Stimulated activated memory B cell treated with anti-CD40 and anti-IgM and Interleukin-4, amounts not matched to agents 10 μg/mL and 1 μg/mL and 100 μg/mL, for 72 hours (primary cell): Measurements from ENCODE around the gene C19orf85.
A peak's percentile ranks its signal among the peaks of the same experiment; 100 is the strongest.

Source experiments
- ATAC-seq: fragments of 150-1000 bp; cut with Tn5 transposase; 2 replicates; pipeline ENCODE4 v1.10.0; 2021
- H3K27ac Mint-ChIP-seq: one replicate; pipeline ENCODE4 v1.8.0; 2022; ENCODE audit warnings: mild to moderate bottlenecking, mixed read lengths
- H3K27me3 Mint-ChIP-seq: one replicate; pipeline ENCODE4 v1.8.0; 2022; ENCODE audit warnings: mixed read lengths
- H3K36me3 Mint-ChIP-seq: one replicate; pipeline ENCODE4 v1.8.0; 2022; ENCODE audit warnings: mixed read lengths
- H3K4me1 Mint-ChIP-seq: one replicate; pipeline ENCODE4 v1.8.0; 2022; ENCODE audit warnings: mixed read lengths
- H3K4me3 Mint-ChIP-seq: one replicate; pipeline ENCODE4 v1.8.0; 2022; ENCODE audit warnings: mild to moderate bottlenecking, moderate library complexity, mixed read lengths
- H3K9me3 Mint-ChIP-seq: one replicate; pipeline ENCODE4 v1.8.0; 2022; ENCODE audit warnings: mixed read lengths

The C19orf85 gene

DNA sequence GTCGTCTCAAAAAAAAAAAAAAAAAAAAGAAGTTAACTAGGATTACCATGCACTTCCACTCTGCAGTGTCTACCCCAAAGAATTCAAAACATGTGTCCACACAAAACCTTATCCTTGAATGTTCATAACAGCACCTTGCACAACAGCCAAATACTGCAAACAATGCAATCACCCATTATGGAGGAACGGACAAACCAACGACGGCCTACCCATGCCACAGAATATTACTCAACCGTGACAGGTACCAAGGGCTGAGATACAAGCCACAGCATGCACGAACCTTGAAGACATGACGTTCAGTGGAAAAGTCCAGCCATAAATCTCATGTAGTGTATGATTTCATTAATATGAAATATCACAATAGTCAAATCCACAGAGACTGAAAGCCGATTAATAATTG lies 18.5 kb downstream of the C19orf85 start:
- Mint-ChIP-seq H3K4me3 (no peak overlapping the region), H3K9me3 (no peaks in the 10 kb centered on the region), H3K27me3 (peaks cover 41% of the 10 kb centered on the region), H3K4me1 (peaks cover 14% of the 10 kb centered on the region), H3K27ac (no peak overlapping the region), H3K36me3 (no peaks in the 10 kb centered on the region)
- ATAC-seq, result no peak

DNA sequence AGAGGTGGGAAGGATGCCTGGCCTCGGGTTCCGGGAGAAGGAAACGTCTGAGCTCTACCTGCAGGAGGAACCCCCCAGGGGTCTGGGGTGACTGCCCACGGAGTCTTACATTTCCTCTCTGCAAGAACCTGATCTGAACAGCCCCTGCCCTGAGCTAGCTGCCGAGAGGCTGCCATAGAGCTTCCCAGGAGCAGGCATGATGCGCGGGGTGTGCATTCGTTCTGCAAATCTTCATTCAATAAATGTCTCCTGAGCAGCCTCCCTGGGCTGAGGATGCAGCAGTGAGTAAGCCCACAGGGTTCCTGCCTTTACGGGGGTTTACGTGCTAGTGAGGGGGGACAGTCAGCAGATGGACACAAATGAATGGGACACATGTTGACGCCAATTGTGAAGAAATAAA lies 19.9 kb downstream of the C19orf85 start:
- no peak for ATAC-seq
- no peak overlapping the region for H3K4me3 Mint-ChIP-seq
- H3K27me3 Mint-ChIP-seq, result peaks cover 55% of the 10 kb centered on the region
- H3K27ac Mint-ChIP-seq, result no peak overlapping the region
- H3K36me3 Mint-ChIP-seq, result no peaks in the 10 kb centered on the region
- H3K4me1 Mint-ChIP-seq, result peaks cover 24% of the 10 kb centered on the region
- H3K9me3 Mint-ChIP-seq, result no peaks in the 10 kb centered on the region

DNA sequence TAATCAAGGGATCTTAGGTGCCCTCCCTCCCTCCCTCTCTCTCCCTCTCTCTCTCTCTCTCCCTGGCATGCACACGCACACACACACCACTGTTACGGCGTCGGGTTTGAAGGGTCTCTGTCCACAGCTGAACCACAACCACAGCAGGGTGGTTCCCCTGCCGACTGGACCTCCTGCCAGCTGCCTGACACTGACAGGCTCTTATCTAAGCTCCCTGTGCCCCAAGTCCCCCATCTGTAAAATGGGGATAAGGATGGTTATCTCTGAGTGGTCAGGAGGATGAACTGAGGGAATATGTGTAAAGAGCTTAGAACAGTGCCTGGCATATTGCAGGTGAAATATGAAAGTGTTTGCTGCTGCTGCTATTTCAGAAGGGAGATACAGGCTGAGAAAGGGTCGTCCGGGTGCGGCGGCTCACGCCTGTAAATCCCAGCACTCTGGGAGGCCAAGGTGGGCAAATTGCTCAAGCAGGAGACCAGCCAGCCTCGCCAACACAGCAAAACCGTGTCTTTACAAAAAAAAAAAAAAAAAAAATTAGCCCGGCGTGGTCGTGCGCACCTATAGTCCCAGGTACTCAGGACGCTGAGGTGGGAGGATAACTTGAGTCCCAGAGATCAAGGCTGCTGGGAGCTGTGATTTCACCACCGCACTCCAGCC lies 20.6 kb downstream of the C19orf85 start:
- Mint-ChIP-seq H3K4me3 (no peak overlapping the region), H3K36me3 (peaks cover 5% of the 10 kb centered on the region), H3K4me1 (peaks cover 31% of the 10 kb centered on the region), H3K27me3 (peaks cover 62% of the 10 kb centered on the region), H3K9me3 (no peaks in the 10 kb centered on the region), H3K27ac (no peak overlapping the region)
- ATAC-seq, result no peak

DNA sequence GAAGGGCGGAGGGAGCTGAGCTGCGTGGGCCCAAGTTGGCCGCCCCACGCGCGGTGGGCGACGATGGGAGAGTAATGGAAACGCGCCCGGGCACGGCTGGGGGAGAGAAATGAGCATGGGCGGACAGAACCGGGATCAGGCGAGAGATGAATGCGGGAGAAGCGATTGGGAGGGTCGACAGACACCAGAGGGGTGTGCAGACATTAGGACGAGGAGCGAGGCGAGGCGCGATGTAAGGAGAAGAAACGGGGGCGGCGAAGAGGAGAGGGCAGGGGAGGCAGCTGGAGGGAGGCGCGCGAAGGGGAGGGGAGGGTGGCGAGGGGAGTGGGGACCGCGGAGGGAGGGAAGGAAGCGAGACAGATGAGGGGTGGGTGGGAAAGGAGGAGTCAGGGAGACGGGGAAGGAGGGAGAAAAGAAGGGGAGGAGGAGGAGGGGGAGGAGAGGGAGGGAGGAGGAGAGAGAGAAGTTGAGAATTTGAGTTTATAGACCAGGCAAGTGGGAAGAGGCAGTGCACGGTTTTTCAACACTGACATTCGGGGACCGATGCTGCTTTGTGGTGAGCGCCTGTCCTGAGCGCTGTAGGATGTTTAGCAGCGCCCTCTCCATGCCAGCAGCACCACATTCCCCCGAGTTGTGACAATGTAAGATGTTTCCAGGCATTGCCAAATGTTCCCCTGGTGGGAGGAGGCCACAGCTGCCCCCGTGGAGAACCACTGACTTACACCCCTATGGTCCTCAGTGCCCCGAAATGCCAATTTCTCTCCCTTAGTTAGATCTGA lies 21.3 kb downstream of the C19orf85 start, which contains the start of gene SHISA7:
Gene SHISA7, minus strand, starts transcription at position 256 of the 779 bp plus-strand sequence. CDS start 437 bp downstream, outside the sequence.
- H3K4me3 Mint-ChIP-seq, result peak within 1 kb of the TSS; percentile 34
- peaks cover 5% of the 10 kb centered on the region for H3K36me3 Mint-ChIP-seq
- peaks cover 32% of the 10 kb centered on the region for H3K4me1 Mint-ChIP-seq
- H3K9me3 Mint-ChIP-seq, result no peaks in the 10 kb centered on the region
- ATAC-seq, result no peak
- H3K27me3 Mint-ChIP-seq, result peaks cover 70% of the 10 kb centered on the region
- H3K27ac Mint-ChIP-seq, result no peak within 1 kb of the TSS

DNA sequence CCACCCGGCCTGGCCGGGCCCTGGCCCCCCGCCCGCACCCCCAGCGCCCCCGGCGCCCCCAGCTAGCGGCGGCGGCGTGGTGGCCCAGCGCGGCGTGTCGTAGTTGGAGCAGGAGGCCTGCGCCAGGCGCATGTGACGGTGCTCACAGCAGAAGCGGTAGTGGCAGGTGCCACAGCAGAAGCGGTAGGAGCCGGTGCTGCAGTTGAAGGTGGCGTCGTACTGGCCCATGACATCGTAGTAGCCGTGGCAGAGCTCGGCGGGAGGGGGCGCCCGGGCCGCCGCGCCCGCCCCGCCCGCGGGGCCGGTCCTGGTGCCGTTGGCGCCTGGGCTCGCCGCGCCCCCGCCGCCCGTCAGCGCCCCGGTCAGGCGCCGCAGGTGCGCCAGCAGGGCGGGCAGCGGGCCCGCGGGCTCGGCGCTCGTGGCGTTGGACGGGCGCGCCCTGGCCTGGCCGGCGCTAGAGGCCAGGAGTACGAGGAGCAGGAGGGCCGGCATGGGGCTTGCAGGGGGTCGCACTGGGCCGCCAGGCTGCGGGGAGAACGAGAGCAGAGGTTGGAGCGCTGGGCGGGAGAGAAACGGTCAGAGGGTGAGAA lies 22.1 kb downstream of the C19orf85 start:
- Mint-ChIP-seq H3K9me3 (no peaks in the 10 kb centered on the region), H3K27me3 (peaks cover 77% of the 10 kb centered on the region), H3K4me1 (peaks cover 32% of the 10 kb centered on the region), H3K27ac (no peak overlapping the region), H3K36me3 (peaks cover 5% of the 10 kb centered on the region), H3K4me3 (peak overlapping the region; percentile 34)
- ATAC-seq, result no peak

DNA sequence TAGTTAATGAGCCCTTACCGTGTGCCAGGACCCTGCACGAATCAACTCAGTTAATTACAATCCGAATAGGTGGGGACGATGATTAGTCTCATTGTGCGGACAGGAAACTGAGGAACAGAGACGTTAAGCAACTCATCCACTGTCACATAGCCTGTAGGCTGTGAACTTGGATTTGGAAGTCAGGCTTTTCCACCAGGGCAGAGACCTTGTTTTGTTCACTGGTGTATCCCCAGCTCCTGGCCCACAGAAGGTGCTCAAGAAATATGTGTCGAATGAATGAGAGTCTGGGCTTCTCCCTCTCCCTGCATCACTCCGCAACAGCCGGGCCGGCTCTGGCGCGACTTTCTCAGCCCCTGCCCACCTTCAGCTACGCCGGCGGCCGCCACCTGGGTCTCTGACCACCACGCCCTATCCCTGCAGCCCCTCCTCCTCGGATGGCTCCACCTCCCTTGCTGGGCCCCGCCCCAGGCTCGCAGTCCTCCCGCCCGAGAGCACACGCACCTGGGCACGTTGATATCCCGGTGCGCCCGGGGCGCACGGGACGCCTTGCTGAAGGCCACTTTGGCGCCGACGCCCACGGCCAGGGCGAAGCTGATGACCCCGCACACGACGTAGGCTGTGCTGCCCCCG lies 22.7 kb downstream of the C19orf85 start:
- H3K4me1 Mint-ChIP-seq, result peaks cover 32% of the 10 kb centered on the region
- H3K36me3 Mint-ChIP-seq, result peaks cover 5% of the 10 kb centered on the region
- no peak for ATAC-seq
- peak overlapping the region; percentile 45 for H3K4me3 Mint-ChIP-seq
- H3K9me3 Mint-ChIP-seq, result no peaks in the 10 kb centered on the region
- no peak overlapping the region for H3K27ac Mint-ChIP-seq
- H3K27me3 Mint-ChIP-seq, result peaks cover 84% of the 10 kb centered on the region

DNA sequence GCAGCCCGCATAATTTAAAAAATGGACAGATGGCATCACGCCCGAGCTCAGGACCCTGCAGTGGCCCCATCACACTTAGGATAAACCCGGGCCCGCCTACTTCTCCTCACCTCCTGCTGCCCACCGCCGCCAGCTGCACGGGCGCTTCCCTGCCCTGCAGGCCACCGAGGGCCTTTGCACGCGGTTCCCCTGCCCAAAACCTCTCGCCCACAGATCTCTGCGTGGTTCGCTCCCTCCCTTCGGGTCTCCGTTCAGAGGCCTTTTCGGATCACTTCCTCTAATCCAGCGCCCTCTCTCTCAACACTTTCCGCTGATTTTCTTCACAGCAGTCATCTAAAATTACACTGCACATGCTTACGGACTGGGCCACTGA lies 23.2 kb downstream of the C19orf85 start:
- ATAC-seq, result peak; percentile 56

DNA sequence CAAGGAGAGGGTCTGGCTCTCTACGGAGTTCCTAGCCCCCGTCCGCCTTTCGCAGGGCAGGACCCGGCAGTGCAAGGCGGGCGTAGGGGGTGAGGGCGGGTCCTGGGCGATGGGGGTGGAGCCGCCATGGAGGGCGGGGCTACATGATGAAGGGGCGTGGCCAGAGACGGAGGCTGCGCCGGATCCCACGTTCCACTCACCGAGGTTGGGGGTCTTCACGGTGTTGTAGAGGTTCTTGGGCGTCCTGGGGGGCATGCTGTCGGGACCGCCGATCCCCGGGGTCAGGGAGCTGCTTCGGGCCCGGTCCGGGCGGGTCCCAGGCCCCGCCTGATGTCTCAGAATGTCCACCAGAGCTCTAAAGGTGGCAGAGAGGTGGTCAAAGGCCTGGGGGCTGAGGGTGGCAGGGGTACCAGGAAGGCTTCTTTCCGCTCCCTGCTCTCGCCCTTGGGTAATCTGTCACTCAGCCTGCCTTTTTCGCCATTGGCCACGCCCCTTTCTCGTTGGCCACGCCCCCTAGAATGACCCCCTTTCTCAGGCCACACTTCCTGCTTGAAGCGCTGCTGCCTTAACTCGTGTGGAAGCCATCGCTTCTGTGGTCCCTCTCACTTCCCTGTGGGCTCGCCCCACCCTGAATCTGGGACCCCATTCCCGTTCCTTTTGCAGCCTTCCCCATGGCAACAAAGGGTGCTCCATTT lies 24.0 kb downstream of the C19orf85 start:
- Mint-ChIP-seq H3K9me3 (no peaks in the 10 kb centered on the region), H3K27me3 (peaks cover 90% of the 10 kb centered on the region), H3K27ac (no peak overlapping the region), H3K4me3 (peak overlapping the region; percentile 2), H3K36me3 (peaks cover 5% of the 10 kb centered on the region), H3K4me1 (peaks cover 32% of the 10 kb centered on the region)
- no peak for ATAC-seq

More for the DNA sequence above, 23.2 kb downstream of the C19orf85 start:
- H3K4me1 Mint-ChIP-seq, result peaks cover 32% of the 10 kb centered on the region
- H3K27ac Mint-ChIP-seq, result no peak overlapping the region
- H3K9me3 Mint-ChIP-seq, result no peaks in the 10 kb centered on the region
- H3K36me3 Mint-ChIP-seq, result peaks cover 5% of the 10 kb centered on the region
- peak overlapping the region; percentile 45 for H3K4me3 Mint-ChIP-seq
- H3K27me3 Mint-ChIP-seq, result peaks cover 89% of the 10 kb centered on the region

DNA sequence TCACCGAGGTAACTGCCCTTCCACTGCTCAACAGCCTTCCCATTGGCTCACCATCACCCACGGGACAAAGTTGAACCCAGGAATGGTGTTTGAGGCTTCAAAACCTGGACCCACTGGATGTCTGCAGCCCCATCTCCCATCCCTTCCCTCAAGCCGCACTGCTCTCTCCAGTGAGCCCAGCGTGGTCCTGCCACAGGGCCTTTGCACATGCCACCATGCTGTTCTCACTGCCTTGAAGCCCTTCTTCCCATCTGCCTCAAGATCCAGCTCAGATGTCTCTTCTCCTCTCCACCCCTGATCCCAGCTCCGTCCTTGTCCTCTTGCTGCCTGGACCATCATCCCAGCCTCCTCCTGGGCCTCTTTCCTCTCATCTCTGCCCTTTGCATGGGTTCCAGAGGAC lies 25.5 kb downstream of the C19orf85 start:
- peaks cover 5% of the 10 kb centered on the region for H3K36me3 Mint-ChIP-seq
- H3K27ac Mint-ChIP-seq, result no peak overlapping the region
- peaks cover 78% of the 10 kb centered on the region for H3K27me3 Mint-ChIP-seq
- no peak overlapping the region for H3K4me3 Mint-ChIP-seq
- H3K4me1 Mint-ChIP-seq, result peaks cover 32% of the 10 kb centered on the region
- H3K9me3 Mint-ChIP-seq, result no peaks in the 10 kb centered on the region
- no peak for ATAC-seq

DNA sequence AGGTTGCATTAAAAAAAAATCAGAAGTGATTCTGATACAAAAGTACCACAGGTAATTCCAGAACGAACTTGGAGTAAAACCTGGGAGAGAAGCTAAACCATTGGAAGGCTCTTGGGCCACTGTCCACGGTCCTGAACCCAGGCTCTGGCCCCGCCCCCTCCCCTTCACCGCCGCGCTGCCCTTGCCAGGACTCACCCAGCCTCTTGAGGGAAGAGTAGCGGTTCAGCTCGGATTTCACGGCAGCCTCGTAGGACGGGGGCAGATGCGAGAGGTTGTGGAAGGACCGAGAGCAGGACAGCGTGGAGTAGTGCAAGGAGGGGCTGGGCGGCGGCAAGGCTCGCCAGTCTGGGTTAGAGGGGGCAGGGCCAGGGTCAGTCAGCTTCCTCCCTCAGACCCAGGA lies 27.1 kb downstream of the C19orf85 start:
- Mint-ChIP-seq H3K9me3 (no peaks in the 10 kb centered on the region), H3K4me3 (no peak overlapping the region), H3K4me1 (peaks cover 25% of the 10 kb centered on the region), H3K27me3 (peaks cover 68% of the 10 kb centered on the region), H3K27ac (no peak overlapping the region), H3K36me3 (peaks cover 5% of the 10 kb centered on the region)
- ATAC-seq, result no peak

DNA sequence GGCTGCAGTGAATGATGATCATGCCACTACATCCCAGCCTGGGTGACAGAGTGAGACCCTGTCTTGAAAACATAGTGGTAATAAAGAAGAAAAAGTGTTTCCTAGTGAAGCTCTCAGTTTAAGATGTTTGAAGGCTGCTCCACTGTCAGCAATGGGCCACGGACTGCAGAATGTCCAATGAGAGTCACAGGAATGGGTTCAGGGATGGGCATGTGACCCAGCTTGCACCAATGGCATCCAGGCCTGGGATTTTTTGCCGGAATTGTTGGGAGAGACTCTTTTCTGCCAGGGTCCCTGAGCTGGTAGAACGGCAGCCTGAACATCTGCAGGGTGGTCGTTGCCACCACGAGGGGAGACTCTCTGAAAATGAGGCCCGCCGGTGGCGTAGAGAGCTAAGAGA lies 27.7 kb downstream of the C19orf85 start:
- H3K36me3 Mint-ChIP-seq, result peaks cover 5% of the 10 kb centered on the region
- no peak for ATAC-seq
- H3K9me3 Mint-ChIP-seq, result no peaks in the 10 kb centered on the region
- H3K27ac Mint-ChIP-seq, result no peak overlapping the region
- peaks cover 68% of the 10 kb centered on the region for H3K27me3 Mint-ChIP-seq
- peaks cover 25% of the 10 kb centered on the region for H3K4me1 Mint-ChIP-seq
- H3K4me3 Mint-ChIP-seq, result no peak overlapping the region

DNA sequence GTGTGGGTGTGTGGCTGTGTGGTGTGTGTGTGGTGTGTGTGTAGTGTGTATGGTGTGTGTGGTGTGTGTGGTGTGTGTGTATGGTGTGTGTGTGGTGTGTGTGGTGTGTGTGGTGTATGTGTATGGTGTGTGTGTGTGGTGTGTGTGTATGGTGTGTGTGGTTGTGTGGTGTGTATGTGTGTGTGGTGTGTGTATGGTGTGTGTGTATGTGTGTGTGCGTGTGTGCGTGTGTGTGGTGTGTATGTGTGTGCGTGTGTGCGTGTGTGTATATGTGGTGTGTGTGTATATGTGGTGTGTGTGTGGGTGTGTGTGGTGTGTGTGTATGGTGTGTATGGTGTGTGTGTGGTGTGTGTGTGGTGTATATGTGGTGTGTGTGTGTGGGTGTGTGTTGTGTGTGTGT lies 29.5 kb downstream of the C19orf85 start:
- Mint-ChIP-seq H3K4me3 (no peak overlapping the region), H3K9me3 (peaks cover 5% of the 10 kb centered on the region), H3K27ac (no peak overlapping the region), H3K4me1 (peaks cover 12% of the 10 kb centered on the region), H3K36me3 (peaks cover 5% of the 10 kb centered on the region), H3K27me3 (peaks cover 68% of the 10 kb centered on the region)
- ATAC-seq, result no peak

DNA sequence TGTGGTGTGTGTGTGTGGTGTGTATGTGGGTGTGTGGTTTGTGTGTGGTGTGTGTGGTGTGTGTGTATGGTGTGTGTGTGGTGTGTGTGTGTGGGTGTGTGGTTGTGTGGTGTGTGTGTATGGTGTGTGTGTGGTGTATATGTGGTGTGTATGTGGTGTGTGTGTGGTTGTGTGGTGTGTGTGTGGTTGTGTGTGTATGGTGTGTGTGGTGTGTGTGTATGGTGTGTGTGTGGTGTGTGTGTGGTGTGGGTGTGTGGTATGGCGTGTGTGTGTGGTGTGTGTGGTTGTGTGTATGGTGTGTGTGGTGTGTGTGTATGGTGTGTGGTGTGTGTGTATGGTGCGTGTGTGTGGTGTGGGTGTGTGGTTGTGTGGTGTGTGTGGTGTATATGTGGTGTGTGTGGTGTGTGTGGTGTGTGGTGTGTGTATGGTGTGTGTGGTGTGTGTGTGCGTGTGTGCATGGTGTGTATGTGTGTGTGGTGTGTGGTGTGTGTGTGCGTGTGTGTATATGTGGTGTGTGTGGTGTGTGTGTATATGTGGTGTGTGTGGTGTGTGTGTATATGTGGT lies 30.1 kb downstream of the C19orf85 start:
- Mint-ChIP-seq H3K27me3 (peaks cover 68% of the 10 kb centered on the region), H3K27ac (no peak overlapping the region)

DNA sequence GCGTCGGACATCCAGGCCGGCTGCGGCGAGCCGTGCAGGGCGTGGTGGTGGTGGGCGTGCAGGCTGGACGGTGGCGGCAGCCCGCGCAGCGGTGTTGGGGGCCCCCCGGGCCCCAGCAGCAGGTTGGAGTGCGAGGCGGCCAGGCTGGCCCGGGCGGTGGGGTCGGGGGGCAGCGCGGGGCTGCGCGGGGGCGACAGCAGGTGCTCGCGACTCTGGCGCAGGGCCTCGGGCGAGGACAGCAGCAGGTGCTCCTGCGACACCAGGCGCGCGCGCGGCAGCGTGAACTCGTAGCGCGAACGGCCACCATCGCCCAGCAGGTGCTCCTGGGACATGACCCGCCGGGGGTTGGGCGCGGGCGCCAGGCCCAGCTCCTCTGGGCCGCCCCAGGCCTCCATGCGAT lies 31.3 kb downstream of the C19orf85 start:
- H3K4me1 Mint-ChIP-seq, result no peaks in the 10 kb centered on the region
- peak; percentile 24 for ATAC-seq
- peaks cover 68% of the 10 kb centered on the region for H3K27me3 Mint-ChIP-seq
- no peak overlapping the region for H3K4me3 Mint-ChIP-seq
- H3K36me3 Mint-ChIP-seq, result no peaks in the 10 kb centered on the region
- no peak overlapping the region for H3K27ac Mint-ChIP-seq
- peaks cover 5% of the 10 kb centered on the region for H3K9me3 Mint-ChIP-seq

More for the DNA sequence above, 30.1 kb downstream of the C19orf85 start:
- no peak overlapping the region for H3K4me3 Mint-ChIP-seq
- ATAC-seq, result no peak
- H3K4me1 Mint-ChIP-seq, result peaks cover 6% of the 10 kb centered on the region
- peaks cover 5% of the 10 kb centered on the region for H3K9me3 Mint-ChIP-seq
- H3K36me3 Mint-ChIP-seq, result peaks cover 4% of the 10 kb centered on the region
